ENCODE results near the gene DUOXA1.

- TF ChIP-seq, protein P1, sequence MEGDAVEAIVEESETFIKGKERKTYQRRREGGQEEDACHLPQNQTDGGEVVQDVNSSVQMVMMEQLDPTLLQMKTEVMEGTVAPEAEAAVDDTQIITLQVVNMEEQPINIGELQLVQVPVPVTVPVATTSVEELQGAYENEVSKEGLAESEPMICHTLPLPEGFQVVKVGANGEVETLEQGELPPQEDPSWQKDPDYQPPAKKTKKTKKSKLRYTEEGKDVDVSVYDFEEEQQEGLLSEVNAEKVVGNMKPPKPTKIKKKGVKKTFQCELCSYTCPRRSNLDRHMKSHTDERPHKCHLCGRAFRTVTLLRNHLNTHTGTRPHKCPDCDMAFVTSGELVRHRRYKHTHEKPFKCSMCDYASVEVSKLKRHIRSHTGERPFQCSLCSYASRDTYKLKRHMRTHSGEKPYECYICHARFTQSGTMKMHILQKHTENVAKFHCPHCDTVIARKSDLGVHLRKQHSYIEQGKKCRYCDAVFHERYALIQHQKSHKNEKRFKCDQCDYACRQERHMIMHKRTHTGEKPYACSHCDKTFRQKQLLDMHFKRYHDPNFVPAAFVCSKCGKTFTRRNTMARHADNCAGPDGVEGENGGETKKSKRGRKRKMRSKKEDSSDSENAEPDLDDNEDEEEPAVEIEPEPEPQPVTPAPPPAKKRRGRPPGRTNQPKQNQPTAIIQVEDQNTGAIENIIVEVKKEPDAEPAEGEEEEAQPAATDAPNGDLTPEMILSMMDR (IDR thresholded peaks at IDR 0.05; ENCODE audit: borderline replicate concordance, extremely low read depth, low read length, poor library complexity, severe bottlenecking) = peak; percentile 99
- no peak for TF ChIP-seq EZH2 (IDR thresholded peaks at IDR 0.05; ENCODE audit: borderline replicate concordance, low read depth, low read length, severe bottlenecking)
Observed at GRCh38 chr15:45118131-45118588, 11.5 kb downstream of the DUOXA1 start.

Measured in DND-41 (cell line).